Transverse colon (tissue), 3 donors: Measurements from ENCODE around the gene POLR2M.

Experiments used
- POLR2A ChIP-seq: fragments of 450-650 bp; IDR thresholded peaks from one replicate; pipeline ENCODE4 v1.6.1; 2016; ENCODE audit warnings: antibody characterized with exemption, mild to moderate bottlenecking, moderate library complexity
- TF ChIP-seq, protein P1 (sequence below), 5 experiments: fragments of 200-600 bp in 3 of 5; fragments of 450-650 bp in 2 of 5; sonication (generic) in 3 of 5; IDR thresholded peaks; 1 replicate in 2 of 5; 2 replicates in 3 of 5; pipeline ENCODE4 v1.5.1; 2016 to 2017; ENCODE audit warnings: antibody characterized with exemption in 5 of 5, inconsistent platforms in 3 of 5, mild to moderate bottlenecking in 2 of 5, moderate library complexity in 1 of 5

DNA sequence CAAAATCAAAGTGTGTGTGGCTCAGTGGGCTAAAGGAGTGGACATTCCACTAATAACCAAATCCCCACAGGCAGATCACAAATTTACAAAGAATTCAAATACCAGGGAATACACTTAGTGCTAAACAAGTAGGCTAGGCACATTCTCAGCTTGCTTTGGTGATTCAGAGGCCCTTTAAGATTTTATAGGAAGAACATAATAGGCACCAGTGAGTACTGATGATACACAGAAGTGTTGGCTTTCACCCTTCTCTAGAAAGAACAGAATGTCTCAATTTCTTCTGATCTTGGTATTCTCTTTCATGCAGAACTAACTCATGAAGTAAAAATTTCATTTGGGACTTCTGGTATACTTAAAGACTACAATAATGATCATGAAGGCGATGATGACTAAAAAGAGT is 55.0 kb downstream of the POLR2M start:
- TF ChIP-seq, protein P1, sequence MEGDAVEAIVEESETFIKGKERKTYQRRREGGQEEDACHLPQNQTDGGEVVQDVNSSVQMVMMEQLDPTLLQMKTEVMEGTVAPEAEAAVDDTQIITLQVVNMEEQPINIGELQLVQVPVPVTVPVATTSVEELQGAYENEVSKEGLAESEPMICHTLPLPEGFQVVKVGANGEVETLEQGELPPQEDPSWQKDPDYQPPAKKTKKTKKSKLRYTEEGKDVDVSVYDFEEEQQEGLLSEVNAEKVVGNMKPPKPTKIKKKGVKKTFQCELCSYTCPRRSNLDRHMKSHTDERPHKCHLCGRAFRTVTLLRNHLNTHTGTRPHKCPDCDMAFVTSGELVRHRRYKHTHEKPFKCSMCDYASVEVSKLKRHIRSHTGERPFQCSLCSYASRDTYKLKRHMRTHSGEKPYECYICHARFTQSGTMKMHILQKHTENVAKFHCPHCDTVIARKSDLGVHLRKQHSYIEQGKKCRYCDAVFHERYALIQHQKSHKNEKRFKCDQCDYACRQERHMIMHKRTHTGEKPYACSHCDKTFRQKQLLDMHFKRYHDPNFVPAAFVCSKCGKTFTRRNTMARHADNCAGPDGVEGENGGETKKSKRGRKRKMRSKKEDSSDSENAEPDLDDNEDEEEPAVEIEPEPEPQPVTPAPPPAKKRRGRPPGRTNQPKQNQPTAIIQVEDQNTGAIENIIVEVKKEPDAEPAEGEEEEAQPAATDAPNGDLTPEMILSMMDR (IDR thresholded peaks at IDR 0.05): no peak
- no peak for TF ChIP-seq POLR2A
